ENCODE data around the gene RARG.
"Not testable (repeated sequence)": the region's sequence is repeated elsewhere in the genome, so short reads cannot be mapped to it uniquely, and the experiment has no call there.

Gene RARG

GRCh38 chr12:53169644-53170043, 62.4 kb downstream of the RARG start:
- no peak for DNase-seq (ENCODE audit: low spot score)

GRCh38 chr12:53166837-53167236, 65.2 kb downstream of the RARG start:
- DNase-seq (ENCODE audit: low spot score), result no peak

- DNase-seq (ENCODE audit: low spot score), result not testable (repeated sequence)
Measured at GRCh38 chr12:53163008-53163407, 69.0 kb downstream of the RARG start.

- no peak for DNase-seq (ENCODE audit: low spot score)
Measured at GRCh38 chr12:53161119-53161911, 70.7 kb downstream of the RARG start.

GRCh38 chr12:53160673-53161072, 71.3 kb downstream of the RARG start:
- no peak for DNase-seq (ENCODE audit: low spot score)

Measured in hematopoietic multipotent progenitor cell treated with erythropoietin and hydrocortisone succinate and interleukin-3 and kit ligand, for 15 days (in vitro differentiated cells).